ENCODE measurements around the gene GPC1.

GPC1 gene

GRCh38 chr2:240458044-240458899, 22.8 kb downstream of the GPC1 start:
- Histone ChIP-seq H3K27ac (ENCODE audit: low read depth, low read length) (no peak overlapping the region), H3K4me1 (ENCODE audit: insufficient read depth, low read length) (no peaks in the 10 kb centered on the region), H3K36me3 (ENCODE audit: insufficient read depth, low read length) (peaks cover under 1% of the 10 kb centered on the region), H3K9ac (ENCODE audit: low read length) (no peak overlapping the region), H3K27me3 (ENCODE audit: control insufficient read depth in 1 of 2, insufficient read depth in 2 of 2, low read length in 2 of 2) (peaks cover 0 to 4% of the 10 kb centered on the region in 2 donors), H3K4me3 (ENCODE audit: low read depth in 1 of 2, low read length in 2 of 2) (no peak overlapping the region), H3K9me3 (ENCODE audit: low read length) (no peaks in the 10 kb centered on the region)

- no peaks in the 10 kb centered on the region for H3K9me3 ChIP-seq (ENCODE audit: low read length)
- H3K9ac ChIP-seq (ENCODE audit: low read length) = no peak overlapping the region
- H3K36me3 ChIP-seq (ENCODE audit: insufficient read depth, low read length) = peaks cover 7% of the 10 kb centered on the region
- H3K27me3 ChIP-seq (ENCODE audit: control insufficient read depth in 1 of 2, insufficient read depth in 2 of 2, low read length in 2 of 2) = peaks cover 0 to 2% of the 10 kb centered on the region in 2 donors
- no peak overlapping the region for H3K4me3 ChIP-seq (ENCODE audit: low read depth in 1 of 2, low read length in 2 of 2)
- H3K4me1 ChIP-seq (ENCODE audit: insufficient read depth, low read length) = no peaks in the 10 kb centered on the region
- H3K27ac ChIP-seq (ENCODE audit: low read depth, low read length) = no peak overlapping the region
Observed at GRCh38 chr2:240458900-240459391, 23.5 kb downstream of the GPC1 start.

- H3K9ac ChIP-seq (ENCODE audit: low read length) = no peak overlapping the region
- H3K27me3 ChIP-seq (ENCODE audit: control insufficient read depth in 1 of 2, insufficient read depth in 2 of 2, low read length in 2 of 2) = no peaks in the 10 kb centered on the region
- H3K9me3 ChIP-seq (ENCODE audit: low read length) = no peaks in the 10 kb centered on the region
- no peak overlapping the region for H3K4me3 ChIP-seq (ENCODE audit: low read depth in 1 of 2, low read length in 2 of 2)
- H3K4me1 ChIP-seq (ENCODE audit: insufficient read depth, low read length) = no peaks in the 10 kb centered on the region
- peaks cover 10% of the 10 kb centered on the region for H3K36me3 ChIP-seq (ENCODE audit: insufficient read depth, low read length)
- H3K27ac ChIP-seq (ENCODE audit: low read depth, low read length) = no peak overlapping the region
Observed at GRCh38 chr2:240459401-240460252, 24.2 kb downstream of the GPC1 start.

GRCh38 chr2:240460253-240460711, 24.8 kb downstream of the GPC1 start:
- Histone ChIP-seq H3K27me3 (ENCODE audit: control insufficient read depth in 1 of 2, insufficient read depth in 2 of 2, low read length in 2 of 2) (no peaks in the 10 kb centered on the region), H3K36me3 (ENCODE audit: insufficient read depth, low read length) (peaks cover 10% of the 10 kb centered on the region), H3K9me3 (ENCODE audit: low read length) (no peaks in the 10 kb centered on the region), H3K4me1 (ENCODE audit: insufficient read depth, low read length) (no peaks in the 10 kb centered on the region), H3K4me3 (ENCODE audit: low read depth in 1 of 2, low read length in 2 of 2) (no peak overlapping the region), H3K27ac (ENCODE audit: low read depth, low read length) (no peak overlapping the region), H3K9ac (ENCODE audit: low read length) (no peak overlapping the region)

GRCh38 chr2:240460781-240461431, 25.4 kb downstream of the GPC1 start:
- H3K27ac ChIP-seq (ENCODE audit: low read depth, low read length) = no peak overlapping the region
- H3K4me3 ChIP-seq (ENCODE audit: low read depth in 1 of 2, low read length in 2 of 2) = no peak overlapping the region
- no peaks in the 10 kb centered on the region for H3K27me3 ChIP-seq (ENCODE audit: control insufficient read depth in 1 of 2, insufficient read depth in 2 of 2, low read length in 2 of 2)
- H3K9ac ChIP-seq (ENCODE audit: low read length) = no peak overlapping the region
- no peaks in the 10 kb centered on the region for H3K9me3 ChIP-seq (ENCODE audit: low read length)
- H3K4me1 ChIP-seq (ENCODE audit: insufficient read depth, low read length) = no peaks in the 10 kb centered on the region
- peaks cover 10% of the 10 kb centered on the region for H3K36me3 ChIP-seq (ENCODE audit: insufficient read depth, low read length)

- Histone ChIP-seq H3K36me3 (ENCODE audit: insufficient read depth, low read length) (peaks cover 10% of the 10 kb centered on the region), H3K27me3 (ENCODE audit: control insufficient read depth in 1 of 2, insufficient read depth in 2 of 2, low read length in 2 of 2) (no peaks in the 10 kb centered on the region), H3K4me1 (ENCODE audit: insufficient read depth, low read length) (no peaks in the 10 kb centered on the region), H3K27ac (ENCODE audit: low read depth, low read length) (no peak overlapping the region), H3K4me3 (ENCODE audit: low read depth in 1 of 2, low read length in 2 of 2) (no peak overlapping the region), H3K9ac (ENCODE audit: low read length) (no peak overlapping the region), H3K9me3 (ENCODE audit: low read length) (no peaks in the 10 kb centered on the region)
Observed at GRCh38 chr2:240461471-240462072, 26.1 kb downstream of the GPC1 start.

GRCh38 chr2:240462073-240462706, 26.7 kb downstream of the GPC1 start:
- H3K27me3 ChIP-seq (ENCODE audit: control insufficient read depth in 1 of 2, insufficient read depth in 2 of 2, low read length in 2 of 2) = no peaks in the 10 kb centered on the region
- no peaks in the 10 kb centered on the region for H3K4me1 ChIP-seq (ENCODE audit: insufficient read depth, low read length)
- no peak overlapping the region for H3K4me3 ChIP-seq (ENCODE audit: low read depth in 1 of 2, low read length in 2 of 2)
- no peaks in the 10 kb centered on the region for H3K9me3 ChIP-seq (ENCODE audit: low read length)
- no peak overlapping the region for H3K27ac ChIP-seq (ENCODE audit: low read depth, low read length)
- peaks cover 10% of the 10 kb centered on the region for H3K36me3 ChIP-seq (ENCODE audit: insufficient read depth, low read length)
- no peak overlapping the region for H3K9ac ChIP-seq (ENCODE audit: low read length)

- Histone ChIP-seq H3K27me3 (ENCODE audit: control insufficient read depth in 1 of 2, insufficient read depth in 2 of 2, low read length in 2 of 2) (no peaks in the 10 kb centered on the region), H3K4me1 (ENCODE audit: insufficient read depth, low read length) (no peaks in the 10 kb centered on the region), H3K9ac (ENCODE audit: low read length) (no peak overlapping the region), H3K4me3 (ENCODE audit: low read depth in 1 of 2, low read length in 2 of 2) (no peak overlapping the region), H3K27ac (ENCODE audit: low read depth, low read length) (no peak overlapping the region), H3K36me3 (ENCODE audit: insufficient read depth, low read length) (peaks cover 10% of the 10 kb centered on the region), H3K9me3 (ENCODE audit: low read length) (no peaks in the 10 kb centered on the region)
Observed at GRCh38 chr2:240462707-240463273, 27.3 kb downstream of the GPC1 start.

- no peaks in the 10 kb centered on the region for H3K9me3 ChIP-seq (ENCODE audit: low read length)
- H3K9ac ChIP-seq (ENCODE audit: low read length) = no peak overlapping the region
- H3K4me1 ChIP-seq (ENCODE audit: insufficient read depth, low read length) = no peaks in the 10 kb centered on the region
- peaks cover 10% of the 10 kb centered on the region for H3K36me3 ChIP-seq (ENCODE audit: insufficient read depth, low read length)
- no peak overlapping the region for H3K4me3 ChIP-seq (ENCODE audit: low read depth in 1 of 2, low read length in 2 of 2)
- H3K27ac ChIP-seq (ENCODE audit: low read depth, low read length) = no peak overlapping the region
- H3K27me3 ChIP-seq (ENCODE audit: control insufficient read depth in 1 of 2, insufficient read depth in 2 of 2, low read length in 2 of 2) = no peaks in the 10 kb centered on the region
Observed at GRCh38 chr2:240463274-240463865, 27.9 kb downstream of the GPC1 start.

GRCh38 chr2:240463866-240464481, 28.5 kb downstream of the GPC1 start:
- peaks cover 10% of the 10 kb centered on the region for H3K36me3 ChIP-seq (ENCODE audit: insufficient read depth, low read length)
- no peaks in the 10 kb centered on the region for H3K9me3 ChIP-seq (ENCODE audit: low read length)
- H3K27me3 ChIP-seq (ENCODE audit: control insufficient read depth in 1 of 2, insufficient read depth in 2 of 2, low read length in 2 of 2) = no peaks in the 10 kb centered on the region
- no peak overlapping the region for H3K4me3 ChIP-seq (ENCODE audit: low read depth in 1 of 2, low read length in 2 of 2)
- H3K4me1 ChIP-seq (ENCODE audit: insufficient read depth, low read length) = no peaks in the 10 kb centered on the region
- no peak overlapping the region for H3K9ac ChIP-seq (ENCODE audit: low read length)
- no peak overlapping the region for H3K27ac ChIP-seq (ENCODE audit: low read depth, low read length)

Measured in muscle layer of colon (tissue), 2 donors.